HCT116 (cell line): ENCODE measurements around the gene ZNF30.

Experiments used
- ATF3 ChIP-seq: IDR thresholded peaks from 2 replicates; pipeline ENCODE4 v1.6.1; 2012
- CEBPB ChIP-seq: IDR thresholded peaks from 2 replicates; pipeline ENCODE4 v1.6.1; 2012; ENCODE audit warnings: low read depth
- CTCF ChIP-seq, 3 experiments: fragments of 200-600 bp in 1 of 3; sonication (generic) in 1 of 3; IDR thresholded peaks in 2 of 3; conservative IDR thresholded peaks in 1 of 3; 2 replicates each; pipeline ENCODE4 v1.5.1; 2012 to 2017; ENCODE audit warnings: low read depth in 2 of 3, low read length in 2 of 3, antibody characterized with exemption in 1 of 3, borderline replicate concordance in 1 of 3, control low read depth in 1 of 3, mild to moderate bottlenecking in 1 of 3, mixed read lengths in 1 of 3, mixed run types in 1 of 3, moderate library complexity in 1 of 3; ENCODE audit not compliant: insufficient read depth in 1 of 3
- EGR1 ChIP-seq: IDR thresholded peaks from 2 replicates; pipeline ENCODE4 v1.6.1; 2012; ENCODE audit warnings: low read depth
- EZH2 ChIP-seq: fragments of 200-600 bp; sonication (generic); IDR thresholded peaks from 2 replicates; pipeline ENCODE4 v1.6.1; 2017; ENCODE audit warnings: antibody characterized with exemption, mixed run types
- EZH2phosphoT487 ChIP-seq: fragments of 200-600 bp; IDR thresholded peaks from 2 replicates; pipeline ENCODE4 v1.6.1; 2018; ENCODE audit warnings: antibody characterized with exemption, borderline replicate concordance
- POLR2A ChIP-seq: IDR thresholded peaks from 2 replicates; pipeline ENCODE4 v1.7.0; 2011; ENCODE audit warnings: borderline replicate concordance; ENCODE audit not compliant: insufficient read depth, insufficient read length; ENCODE audit errors: extremely low read depth
- POLR2AphosphoS5 ChIP-seq: IDR thresholded peaks from 2 replicates; pipeline ENCODE4 v1.6.1; 2011; ENCODE audit warnings: mild to moderate bottlenecking, low read depth, low read length, moderate library complexity
- RAD21 ChIP-seq: IDR thresholded peaks from 2 replicates; pipeline ENCODE4 v1.6.1; 2012; ENCODE audit warnings: low read depth, mild to moderate bottlenecking
- REST ChIP-seq: IDR thresholded peaks from 2 replicates; pipeline ENCODE4 v1.6.1; 2012; ENCODE audit warnings: low read depth

- TF ChIP-seq EZH2phosphoT487, result no peak
- no peak for TF ChIP-seq REST
- TF ChIP-seq CEBPB, result no peak
- no peak for TF ChIP-seq CTCF (IDR thresholded peaks at IDR 0.05 in 2 of 3, conservative IDR thresholded peaks at IDR 0.05 in 1 of 3; ENCODE audit: borderline replicate concordance in 1 of 3, insufficient read depth in 1 of 3, low read depth in 2 of 3, low read length in 2 of 3)
- no peak for TF ChIP-seq POLR2AphosphoS5
- no peak for TF ChIP-seq ATF3
- TF ChIP-seq POLR2A, result no peak
- TF ChIP-seq EZH2, result no peak
- TF ChIP-seq EGR1, result no peak
- no peak for TF ChIP-seq RAD21
These were observed 36.2 kb downstream of the ZNF30 start for GRCh38 chr19:34962687-34963572.
